HUES48 (cell line): Measurements from ENCODE around the gene ANP32B.
"Not testable (repeated sequence)": the region's sequence is repeated elsewhere in the genome, so short reads cannot be mapped to it uniquely, and the experiment has no call there.

Experiments
- H3K27ac ChIP-seq: one replicate; pipeline ENCODE4 v1.7.0; 2013; ENCODE audit warnings: low read depth, low read length, inconsistent platforms
- H3K27me3 ChIP-seq: 2 replicates; pipeline ENCODE4 v1.6.1; 2013; ENCODE audit warnings: mild to moderate bottlenecking, low read length; ENCODE audit not compliant: control insufficient read depth, insufficient read depth
- H3K36me3 ChIP-seq: 2 replicates; pipeline ENCODE4 v1.6.1; 2013; ENCODE audit warnings: low read length; ENCODE audit not compliant: control insufficient read depth, insufficient read depth
- H3K4me1 ChIP-seq: 2 replicates; pipeline ENCODE4 v1.6.1; 2013; ENCODE audit warnings: mild to moderate bottlenecking, low read length; ENCODE audit not compliant: control insufficient read depth, insufficient read depth
- H3K4me3 ChIP-seq: 2 replicates; pipeline ENCODE4 v1.5.1; 2013; ENCODE audit warnings: mild to moderate bottlenecking, low read depth, low read length
- H3K9ac ChIP-seq: 2 replicates; pipeline ENCODE4 v1.6.1; 2013; ENCODE audit warnings: mild to moderate bottlenecking, low read depth, low read length, moderate library complexity
- H3K9me3 ChIP-seq: 2 replicates; pipeline ENCODE4 v1.6.1; 2013; ENCODE audit warnings: low read length; ENCODE audit not compliant: control insufficient read depth, insufficient read depth

ANP32B gene

GRCh38 chr9:97993000-97993399 is 9.9 kb downstream of the ANP32B start:
- peaks cover 13% of the 10 kb centered on the region; the same call in 1 of the 2 replicates for H3K27me3 ChIP-seq
- H3K4me3 ChIP-seq: no peak overlapping the region
- H3K9me3 ChIP-seq: no peaks in the 10 kb centered on the region
- no peak overlapping the region for H3K27ac ChIP-seq
- peaks cover 15% of the 10 kb centered on the region; the same call in 1 of the 2 replicates for H3K36me3 ChIP-seq
- H3K9ac ChIP-seq: no peak overlapping the region
- H3K4me1 ChIP-seq: no peaks in the 10 kb centered on the region

DNA sequence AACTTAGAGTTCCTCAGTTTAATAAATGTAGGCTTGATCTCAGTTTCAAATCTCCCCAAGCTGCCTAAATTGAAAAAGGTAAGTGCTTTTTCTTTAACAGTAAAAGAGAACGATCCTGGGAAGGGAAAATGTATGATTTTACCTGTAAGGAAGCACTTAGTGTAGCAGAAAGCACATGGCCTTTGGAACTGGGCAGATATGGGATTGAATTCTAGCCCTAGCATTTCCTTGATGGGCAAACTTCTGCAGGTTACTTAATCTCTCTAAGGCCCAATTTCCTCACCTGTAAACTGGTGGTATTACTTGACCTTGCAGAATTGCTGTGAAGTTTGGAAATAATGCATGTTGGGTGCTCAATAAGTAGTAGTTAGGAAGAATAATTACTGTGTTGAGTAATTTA is 11.6 kb downstream of the ANP32B start:
- Histone ChIP-seq H3K27me3 (peaks cover under 1% of the 10 kb centered on the region; the same call in 1 of the 2 replicates), H3K4me3 (no peak overlapping the region), H3K9ac (no peak overlapping the region), H3K36me3 (peaks cover 28% of the 10 kb centered on the region), H3K4me1 (no peaks in the 10 kb centered on the region), H3K9me3 (no peaks in the 10 kb centered on the region), H3K27ac (no peak overlapping the region)

GRCh38 chr9:97996676-97997075 is 13.5 kb downstream of the ANP32B start:
- not testable (repeated sequence) for H3K9ac ChIP-seq, H3K27me3 ChIP-seq, H3K27ac ChIP-seq, H3K4me3 ChIP-seq, H3K9me3 ChIP-seq, H3K4me1 ChIP-seq
- peaks cover 32% of the 10 kb centered on the region for H3K36me3 ChIP-seq

GRCh38 chr9:97997330-97998276 is 14.5 kb downstream of the ANP32B start:
- no peaks in the 10 kb centered on the region for H3K4me1 ChIP-seq
- no peaks in the 10 kb centered on the region for H3K9me3 ChIP-seq
- no peak overlapping the region for H3K9ac ChIP-seq
- peaks cover 36% of the 10 kb centered on the region for H3K36me3 ChIP-seq
- no peaks in the 10 kb centered on the region for H3K27me3 ChIP-seq
- no peak overlapping the region for H3K27ac ChIP-seq
- no peak overlapping the region for H3K4me3 ChIP-seq

DNA sequence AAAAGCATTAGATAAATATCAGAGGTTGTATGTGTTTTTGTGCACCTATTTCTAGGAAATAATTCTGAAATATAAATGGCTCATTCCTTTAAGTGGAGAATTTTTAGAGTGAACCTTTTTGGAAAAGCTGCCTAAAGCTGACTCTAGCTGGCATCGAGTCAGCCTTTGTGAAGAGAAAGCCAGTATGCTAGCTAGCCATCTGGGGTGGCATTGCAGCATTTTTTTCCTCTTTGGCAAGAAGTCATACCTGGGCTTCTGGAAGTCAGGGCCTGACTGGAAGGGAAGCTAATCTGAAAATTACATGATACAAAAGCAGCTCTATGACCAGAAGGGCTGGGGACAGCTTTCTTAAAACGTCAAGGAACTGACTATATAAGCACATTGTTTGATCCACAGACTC is 19.7 kb downstream of the ANP32B start:
- no peak overlapping the region for H3K9ac ChIP-seq
- no peaks in the 10 kb centered on the region for H3K4me1 ChIP-seq
- H3K36me3 ChIP-seq: peaks cover 73% of the 10 kb centered on the region
- H3K4me3 ChIP-seq: no peak overlapping the region
- no peak overlapping the region for H3K27ac ChIP-seq
- no peaks in the 10 kb centered on the region for H3K9me3 ChIP-seq
- no peaks in the 10 kb centered on the region for H3K27me3 ChIP-seq

GRCh38 chr9:98006127-98006796 is 23.1 kb downstream of the ANP32B start:
- no peak overlapping the region for H3K9ac ChIP-seq
- no peak overlapping the region for H3K27ac ChIP-seq
- H3K4me3 ChIP-seq: no peak overlapping the region
- no peaks in the 10 kb centered on the region for H3K9me3 ChIP-seq
- no peaks in the 10 kb centered on the region for H3K27me3 ChIP-seq
- H3K36me3 ChIP-seq: peaks cover 82% of the 10 kb centered on the region
- no peaks in the 10 kb centered on the region for H3K4me1 ChIP-seq

DNA sequence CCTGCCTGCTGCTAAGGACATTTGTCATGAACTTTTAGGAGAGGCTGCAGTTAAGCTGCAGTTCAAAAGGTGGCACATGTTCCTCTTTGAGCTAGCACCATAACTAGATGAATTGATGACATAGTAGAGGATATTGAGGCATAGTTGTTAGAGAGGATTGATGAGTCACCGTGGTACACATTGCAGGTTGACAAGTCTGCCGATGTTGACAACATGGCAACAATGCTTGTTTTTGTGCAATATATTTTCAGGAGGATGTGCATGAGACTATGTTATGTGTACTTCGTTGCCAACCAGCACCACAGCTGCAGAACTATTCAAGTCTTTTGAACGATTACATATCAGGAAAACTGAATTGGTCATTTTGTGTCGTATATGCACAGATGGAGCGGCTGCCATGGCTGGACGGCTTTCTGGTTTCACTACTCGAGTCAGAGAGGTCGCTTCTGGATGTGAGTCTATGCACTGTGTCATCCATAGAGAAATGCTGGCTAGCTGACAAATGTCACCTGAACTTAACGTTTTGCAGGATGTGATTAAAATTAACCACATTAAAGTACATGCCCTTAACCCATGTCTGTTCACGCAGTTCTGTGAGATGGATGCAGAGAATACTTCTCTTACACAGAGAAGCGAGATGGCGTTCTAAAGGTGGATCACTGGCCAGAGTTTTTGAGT is 24.2 kb downstream of the ANP32B start:
- Histone ChIP-seq H3K4me1 (no peaks in the 10 kb centered on the region), H3K27me3 (no peaks in the 10 kb centered on the region), H3K4me3 (no peak overlapping the region), H3K27ac (no peak overlapping the region), H3K36me3 (peaks cover 87% of the 10 kb centered on the region), H3K9ac (no peak overlapping the region), H3K9me3 (no peaks in the 10 kb centered on the region)

DNA sequence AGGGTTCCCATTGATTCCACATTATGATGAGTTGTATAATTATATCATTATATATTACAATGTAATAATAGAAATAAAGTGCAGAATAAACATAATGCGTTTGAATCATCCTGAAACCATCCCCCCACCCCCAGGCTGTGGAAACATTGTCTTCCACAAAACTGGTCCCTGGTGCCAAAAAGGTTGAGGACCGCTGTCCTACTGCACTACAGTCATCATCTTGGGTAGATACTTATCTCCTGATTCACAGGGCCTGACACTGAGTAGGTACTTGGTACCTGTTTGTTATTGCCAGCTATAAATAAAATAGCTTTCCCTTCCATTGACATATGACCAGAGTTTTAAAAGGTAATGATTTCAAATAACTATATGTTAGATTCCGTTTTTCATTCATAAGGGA is 25.6 kb downstream of the ANP32B start:
- H3K9ac ChIP-seq: no peak overlapping the region
- H3K27ac ChIP-seq: no peak overlapping the region
- no peaks in the 10 kb centered on the region for H3K9me3 ChIP-seq
- peaks cover 90% of the 10 kb centered on the region for H3K36me3 ChIP-seq
- no peaks in the 10 kb centered on the region for H3K4me1 ChIP-seq
- no peak overlapping the region for H3K4me3 ChIP-seq
- no peaks in the 10 kb centered on the region for H3K27me3 ChIP-seq

DNA sequence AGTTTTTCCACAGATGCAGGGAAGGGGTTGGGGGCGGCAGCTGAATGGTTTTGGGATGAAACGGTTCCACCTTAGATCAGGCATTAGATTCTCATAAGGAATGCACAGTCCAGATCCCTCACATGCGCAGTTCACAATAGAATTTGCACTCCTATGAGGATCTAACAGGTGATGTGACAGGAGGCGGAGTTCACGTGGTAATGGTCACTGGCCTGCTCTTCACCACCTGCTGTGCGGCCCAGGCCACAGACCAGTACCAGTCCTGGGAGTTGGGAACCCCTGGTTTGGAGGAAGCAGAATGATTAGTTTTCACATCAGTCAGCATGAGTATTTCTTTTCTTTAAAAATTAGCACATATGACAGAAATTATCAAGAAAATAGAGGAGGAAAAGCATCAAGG is 26.3 kb downstream of the ANP32B start:
- Histone ChIP-seq H3K9me3 (no peaks in the 10 kb centered on the region), H3K36me3 (peaks cover 89% of the 10 kb centered on the region), H3K27ac (no peak overlapping the region), H3K9ac (no peak overlapping the region), H3K4me3 (no peak overlapping the region), H3K27me3 (no peaks in the 10 kb centered on the region), H3K4me1 (no peaks in the 10 kb centered on the region)

DNA sequence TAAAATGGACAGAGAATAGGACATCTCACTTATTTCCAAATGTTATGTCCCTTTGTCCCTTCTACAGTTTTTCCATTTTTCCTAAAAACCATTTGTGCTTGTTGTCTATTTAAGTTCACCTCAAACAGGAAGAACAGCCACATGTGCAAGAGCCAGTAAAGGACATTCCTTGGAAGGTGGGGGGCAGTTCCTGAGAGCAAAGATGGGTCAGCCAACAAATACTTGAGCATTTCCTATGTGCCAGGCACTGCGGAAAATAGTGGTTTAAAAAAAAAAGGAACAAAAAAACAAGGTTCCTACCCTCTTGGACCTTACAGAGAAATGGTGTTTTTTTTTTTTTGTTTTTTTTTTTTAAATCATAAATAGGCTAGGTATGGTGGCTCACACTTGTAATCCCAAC is 26.8 kb downstream of the ANP32B start:
- Histone ChIP-seq H3K4me1 (no peaks in the 10 kb centered on the region), H3K27me3 (no peaks in the 10 kb centered on the region), H3K27ac (no peak overlapping the region), H3K36me3 (peaks cover 90% of the 10 kb centered on the region), H3K4me3 (no peak overlapping the region), H3K9me3 (no peaks in the 10 kb centered on the region), H3K9ac (no peak overlapping the region)

DNA sequence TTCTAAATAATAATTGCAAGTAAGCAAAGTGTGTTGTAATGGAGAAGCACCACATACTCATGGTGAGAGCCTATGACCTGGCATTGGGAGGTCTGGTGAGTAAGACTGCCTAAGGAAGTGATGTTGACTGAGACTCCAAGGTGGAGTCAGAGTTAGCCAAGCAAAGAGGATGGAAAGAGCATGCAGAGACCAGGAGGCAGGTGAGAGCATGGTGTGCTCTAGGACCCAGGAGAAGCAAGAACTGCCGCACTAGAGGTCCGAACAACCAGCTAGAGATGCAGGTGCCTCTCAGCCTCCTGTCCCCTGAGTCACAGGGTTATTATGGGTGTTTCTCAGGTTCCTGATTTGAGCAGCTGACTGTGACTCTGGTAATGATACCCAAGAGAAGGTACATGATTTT is 27.3 kb downstream of the ANP32B start:
- Histone ChIP-seq H3K4me1 (no peaks in the 10 kb centered on the region), H3K27ac (no peak overlapping the region), H3K9me3 (no peaks in the 10 kb centered on the region), H3K4me3 (no peak overlapping the region), H3K36me3 (peaks cover 90% of the 10 kb centered on the region), H3K27me3 (no peaks in the 10 kb centered on the region), H3K9ac (no peak overlapping the region)
